Fibroblast of skin of scalp (primary cell): ENCODE data around the gene NR2C2.

Experiments
- DNase-seq: peaks from one replicate; pipeline ENCODE4 v3.0.0-alpha.2; 2013

NR2C2 gene

GRCh38 chr3:15029625-15030024 lies 82.2 kb downstream of the NR2C2 start:
- no peak for DNase-seq

GRCh38 chr3:15032650-15033049 lies 85.3 kb downstream of the NR2C2 start:
- DNase-seq: no peak

GRCh38 chr3:15033103-15033502 lies 85.7 kb downstream of the NR2C2 start:
- no peak for DNase-seq

- DNase-seq: no peak
Observed at GRCh38 chr3:15038306-15038705, 90.9 kb downstream of the NR2C2 start.

- no peak for DNase-seq
Observed at GRCh38 chr3:15040844-15041243, 93.5 kb downstream of the NR2C2 start.

- DNase-seq: no peak
Observed at GRCh38 chr3:15041950-15042349, 94.6 kb downstream of the NR2C2 start.

GRCh38 chr3:15042936-15043335 lies 95.6 kb downstream of the NR2C2 start:
- DNase-seq: no peak

- no peak for DNase-seq
Observed at GRCh38 chr3:15043408-15044171, 96.2 kb downstream of the NR2C2 start.

- DNase-seq: no peak
Observed at GRCh38 chr3:15044326-15044725, 96.9 kb downstream of the NR2C2 start.

- DNase-seq: no peak
Observed at GRCh38 chr3:15045667-15046066, 98.3 kb downstream of the NR2C2 start.

GRCh38 chr3:15049584-15049983 lies 102.2 kb downstream of the NR2C2 start:
- no peak for DNase-seq

- no peak for DNase-seq
Observed at GRCh38 chr3:15050405-15051092, 103.2 kb downstream of the NR2C2 start.

- peak; percentile 34 for DNase-seq
Observed at GRCh38 chr3:15051531-15051930, 104.1 kb downstream of the NR2C2 start.

GRCh38 chr3:15052335-15053242 lies 105.2 kb downstream of the NR2C2 start:
- DNase-seq: no peak

- no peak for DNase-seq
Observed at GRCh38 chr3:15053541-15053940, 106.2 kb downstream of the NR2C2 start.

- DNase-seq: no peak
Observed at GRCh38 chr3:15055019-15055557, 107.7 kb downstream of the NR2C2 start.

GRCh38 chr3:15056676-15057404 lies 109.5 kb downstream of the NR2C2 start:
- DNase-seq: no peak

- no peak for DNase-seq
Observed at GRCh38 chr3:15060029-15060428, 112.6 kb downstream of the NR2C2 start.

GRCh38 chr3:15063238-15063637 lies 115.9 kb downstream of the NR2C2 start:
- DNase-seq: no peak

- no peak for DNase-seq
Observed at GRCh38 chr3:15063656-15064286, 116.4 kb downstream of the NR2C2 start.

- no peak for DNase-seq
Observed at GRCh38 chr3:15064299-15064834, 117.0 kb downstream of the NR2C2 start.
